ENCODE results near the gene GFOD1.
A peak's percentile ranks its signal among the peaks of the same experiment; 100 is the strongest.

GFOD1 gene

DNA sequence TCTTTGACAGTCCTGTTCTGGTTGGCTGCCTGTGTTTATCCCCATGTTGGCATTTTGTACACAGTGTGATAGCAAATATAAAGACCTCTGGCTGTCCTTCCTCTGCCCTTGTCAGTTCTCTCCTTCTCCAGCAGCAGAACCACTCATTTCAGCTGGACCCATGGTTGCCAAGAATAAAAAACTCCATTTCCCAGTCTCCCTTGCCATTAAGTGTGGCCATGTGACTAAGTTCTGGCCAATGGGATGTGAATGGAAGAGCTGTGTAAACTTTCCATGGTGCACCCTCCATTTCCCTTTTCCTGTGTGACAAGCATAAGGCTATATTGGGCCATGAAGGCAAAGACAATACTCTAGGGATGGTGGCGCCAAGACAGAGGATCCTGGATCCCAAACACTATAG is 80.6 kb downstream of the GFOD1 start:
- TF ChIP-seq YY1 (IDR thresholded peaks at IDR 0.05; ENCODE audit: low read depth) (peak; percentile 77), ZBTB7A (IDR thresholded peaks at IDR 0.05; ENCODE audit: low read depth) (no peak), RAD21 (IDR thresholded peaks at IDR 0.05; ENCODE audit: low read depth) (no peak), EGR1 (IDR thresholded peaks at IDR 0.05) (no peak), TEAD4 (IDR thresholded peaks at IDR 0.05) (no peak), TAF1 (IDR thresholded peaks at IDR 0.05; ENCODE audit: low read depth) (no peak), EP300 (IDR thresholded peaks at IDR 0.05; ENCODE audit: borderline replicate concordance) (no peak), FOXM1 (IDR thresholded peaks at IDR 0.05; ENCODE audit: borderline replicate concordance, low read depth) (no peak)
- TF ChIP-seq, protein P1, sequence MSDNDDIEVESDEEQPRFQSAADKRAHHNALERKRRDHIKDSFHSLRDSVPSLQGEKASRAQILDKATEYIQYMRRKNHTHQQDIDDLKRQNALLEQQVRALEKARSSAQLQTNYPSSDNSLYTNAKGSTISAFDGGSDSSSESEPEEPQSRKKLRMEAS (IDR thresholded peaks at IDR 0.05) = no peak
- TF ChIP-seq, protein P2, sequence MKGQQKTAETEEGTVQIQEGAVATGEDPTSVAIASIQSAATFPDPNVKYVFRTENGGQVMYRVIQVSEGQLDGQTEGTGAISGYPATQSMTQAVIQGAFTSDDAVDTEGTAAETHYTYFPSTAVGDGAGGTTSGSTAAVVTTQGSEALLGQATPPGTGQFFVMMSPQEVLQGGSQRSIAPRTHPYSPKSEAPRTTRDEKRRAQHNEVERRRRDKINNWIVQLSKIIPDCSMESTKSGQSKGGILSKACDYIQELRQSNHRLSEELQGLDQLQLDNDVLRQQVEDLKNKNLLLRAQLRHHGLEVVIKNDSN (IDR thresholded peaks at IDR 0.05) = peak; percentile 96

DNA sequence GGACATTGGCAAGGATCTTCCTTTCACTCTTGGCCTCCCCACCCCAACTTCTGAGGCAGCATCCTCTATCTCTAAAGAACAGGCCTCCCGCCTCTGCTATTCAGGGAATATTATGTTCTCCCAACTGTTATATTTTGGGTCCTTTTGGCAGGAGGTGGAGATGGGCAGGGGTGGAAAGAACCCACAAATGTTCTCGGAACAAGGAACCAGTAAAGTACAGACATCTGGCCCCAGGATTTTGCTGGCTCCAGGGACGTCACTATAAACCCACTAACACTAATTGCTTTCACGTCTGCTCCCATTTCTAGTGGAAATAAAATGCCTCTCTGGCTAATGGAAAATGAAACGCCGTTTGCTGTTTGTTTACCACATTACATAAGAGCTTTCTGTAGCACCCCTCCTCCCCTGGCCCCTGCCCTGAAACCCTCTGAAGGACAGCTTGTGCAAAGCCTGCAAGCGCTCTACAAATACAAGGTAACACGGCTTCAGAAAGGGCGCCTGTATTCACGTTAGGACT is 81.4 kb downstream of the GFOD1 start:
- TF ChIP-seq, protein P1 (IDR thresholded peaks at IDR 0.05) = no peak
- TF ChIP-seq TEAD4 (IDR thresholded peaks at IDR 0.05) (no peak), CEBPB (IDR thresholded peaks at IDR 0.05) (no peak), FOXM1 (IDR thresholded peaks at IDR 0.05; ENCODE audit: borderline replicate concordance, low read depth) (no peak), NFIC (IDR thresholded peaks at IDR 0.05) (no peak), ZBTB7A (IDR thresholded peaks at IDR 0.05; ENCODE audit: low read depth) (no peak), EGR1 (IDR thresholded peaks at IDR 0.05) (no peak)
- TF ChIP-seq, protein P2 (IDR thresholded peaks at IDR 0.05) = no peak
- TF ChIP-seq, protein P3, sequence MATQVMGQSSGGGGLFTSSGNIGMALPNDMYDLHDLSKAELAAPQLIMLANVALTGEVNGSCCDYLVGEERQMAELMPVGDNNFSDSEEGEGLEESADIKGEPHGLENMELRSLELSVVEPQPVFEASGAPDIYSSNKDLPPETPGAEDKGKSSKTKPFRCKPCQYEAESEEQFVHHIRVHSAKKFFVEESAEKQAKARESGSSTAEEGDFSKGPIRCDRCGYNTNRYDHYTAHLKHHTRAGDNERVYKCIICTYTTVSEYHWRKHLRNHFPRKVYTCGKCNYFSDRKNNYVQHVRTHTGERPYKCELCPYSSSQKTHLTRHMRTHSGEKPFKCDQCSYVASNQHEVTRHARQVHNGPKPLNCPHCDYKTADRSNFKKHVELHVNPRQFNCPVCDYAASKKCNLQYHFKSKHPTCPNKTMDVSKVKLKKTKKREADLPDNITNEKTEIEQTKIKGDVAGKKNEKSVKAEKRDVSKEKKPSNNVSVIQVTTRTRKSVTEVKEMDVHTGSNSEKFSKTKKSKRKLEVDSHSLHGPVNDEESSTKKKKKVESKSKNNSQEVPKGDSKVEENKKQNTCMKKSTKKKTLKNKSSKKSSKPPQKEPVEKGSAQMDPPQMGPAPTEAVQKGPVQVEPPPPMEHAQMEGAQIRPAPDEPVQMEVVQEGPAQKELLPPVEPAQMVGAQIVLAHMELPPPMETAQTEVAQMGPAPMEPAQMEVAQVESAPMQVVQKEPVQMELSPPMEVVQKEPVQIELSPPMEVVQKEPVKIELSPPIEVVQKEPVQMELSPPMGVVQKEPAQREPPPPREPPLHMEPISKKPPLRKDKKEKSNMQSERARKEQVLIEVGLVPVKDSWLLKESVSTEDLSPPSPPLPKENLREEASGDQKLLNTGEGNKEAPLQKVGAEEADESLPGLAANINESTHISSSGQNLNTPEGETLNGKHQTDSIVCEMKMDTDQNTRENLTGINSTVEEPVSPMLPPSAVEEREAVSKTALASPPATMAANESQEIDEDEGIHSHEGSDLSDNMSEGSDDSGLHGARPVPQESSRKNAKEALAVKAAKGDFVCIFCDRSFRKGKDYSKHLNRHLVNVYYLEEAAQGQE (IDR thresholded peaks at IDR 0.05; ENCODE audit: low read depth) = no peak

DNA sequence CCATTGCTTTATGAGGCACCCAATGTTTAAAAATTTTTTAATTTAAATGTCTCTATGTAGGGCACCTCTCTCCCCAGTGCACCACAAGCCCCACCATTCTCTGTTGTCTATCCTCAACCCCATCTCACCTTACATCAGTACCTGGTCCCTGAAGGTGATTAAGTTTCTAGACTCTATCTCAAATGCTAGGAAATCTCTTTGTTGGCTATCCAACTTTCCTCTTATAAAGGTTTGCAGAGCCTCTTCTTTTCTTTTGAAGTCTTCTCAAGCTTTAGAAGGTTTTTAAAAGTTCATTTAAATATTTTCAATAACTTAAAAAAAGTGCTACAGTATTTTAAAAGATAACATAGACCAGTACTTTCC is 82.5 kb downstream of the GFOD1 start:
- no peak for TF ChIP-seq CREB1 (IDR thresholded peaks at IDR 0.05; ENCODE audit: low read depth)

DNA sequence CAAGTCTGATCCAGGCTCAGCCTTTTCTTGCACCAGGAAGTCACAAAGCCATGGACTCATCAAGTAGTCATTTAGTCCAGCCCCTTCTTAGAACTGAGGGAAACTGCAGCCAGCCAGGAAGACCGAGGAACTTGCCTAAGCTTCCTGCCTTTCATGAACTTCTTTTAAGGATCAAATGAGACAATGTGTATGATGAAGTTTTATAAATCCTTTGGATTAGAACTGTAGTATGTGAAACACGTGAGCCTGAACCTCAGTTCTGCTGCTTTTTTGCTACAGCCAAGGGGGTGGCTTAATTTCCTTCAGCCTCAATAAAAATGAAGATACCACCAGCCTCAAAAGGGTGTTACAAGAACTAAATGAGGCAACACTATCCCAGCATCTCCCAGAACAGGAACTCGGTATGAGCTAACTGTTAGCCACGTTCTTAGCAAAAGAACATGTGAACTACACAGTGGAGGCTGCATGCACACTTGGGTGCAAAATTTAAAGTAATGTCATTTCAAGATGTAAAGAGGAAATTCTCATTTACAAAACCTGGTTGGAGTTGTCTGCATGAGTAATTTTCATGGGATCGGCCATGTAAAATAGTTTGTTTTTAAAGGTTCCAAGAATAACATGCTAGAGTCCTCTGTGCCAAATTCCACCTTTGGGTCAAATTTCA is 83.0 kb downstream of the GFOD1 start:
- peak; percentile 89 for TF ChIP-seq NFIC (IDR thresholded peaks at IDR 0.05)
- TF ChIP-seq EGR1 (IDR thresholded peaks at IDR 0.05) = no peak
- peak; percentile 9; the same call in 1 of the 2 replicates for TF ChIP-seq RAD21 (IDR thresholded peaks at IDR 0.05; ENCODE audit: low read depth)
- peak; percentile 41; the same call in 1 of the 2 replicates for TF ChIP-seq TCF12 (IDR thresholded peaks at IDR 0.05; ENCODE audit: low read depth)
- TF ChIP-seq ZBTB7A (IDR thresholded peaks at IDR 0.05; ENCODE audit: low read depth) = no peak
- TF ChIP-seq, protein P2 (IDR thresholded peaks at IDR 0.05) = no peak
- TF ChIP-seq, protein P3 (IDR thresholded peaks at IDR 0.05; ENCODE audit: low read depth) = no peak
- TF ChIP-seq, protein P1 (IDR thresholded peaks at IDR 0.05) = peak; percentile 60; the same call in 1 of the 2 replicates
- no peak for TF ChIP-seq CREB1 (IDR thresholded peaks at IDR 0.05; ENCODE audit: low read depth)
- no peak for TF ChIP-seq YY1 (IDR thresholded peaks at IDR 0.05; ENCODE audit: low read depth)
- peak; percentile 66; the same call in 1 of the 2 replicates for TF ChIP-seq FOXM1 (IDR thresholded peaks at IDR 0.05; ENCODE audit: borderline replicate concordance, low read depth)
- peak; percentile 67 for TF ChIP-seq TEAD4 (IDR thresholded peaks at IDR 0.05)
- peak; percentile 68; the same call in 1 of the 2 replicates for TF ChIP-seq EP300 (IDR thresholded peaks at IDR 0.05; ENCODE audit: borderline replicate concordance)
- TF ChIP-seq TAF1 (IDR thresholded peaks at IDR 0.05; ENCODE audit: low read depth) = no peak
- no peak; the same call in 1 of the 2 replicates for TF ChIP-seq CEBPB (IDR thresholded peaks at IDR 0.05)

DNA sequence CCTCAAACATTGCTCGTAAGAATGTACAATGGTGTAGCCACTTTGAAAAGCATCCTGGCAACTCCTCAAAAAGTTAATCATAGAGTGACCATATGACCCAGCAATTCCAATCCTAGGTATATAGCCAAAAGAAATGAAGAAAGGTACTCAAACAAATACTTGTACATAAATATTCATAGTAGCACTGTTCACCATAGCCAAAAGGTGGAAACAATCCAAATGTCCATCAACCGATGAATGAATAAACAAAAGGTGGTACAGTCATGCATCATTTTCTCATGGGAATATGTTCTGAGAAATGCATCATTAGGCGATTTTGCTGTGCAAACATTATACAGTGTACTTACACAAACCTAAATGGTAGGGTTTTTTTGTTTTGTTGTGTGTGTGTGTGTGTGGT is 84.7 kb downstream of the GFOD1 start:
- TF ChIP-seq RAD21 (IDR thresholded peaks at IDR 0.05; ENCODE audit: low read depth) = no peak
- no peak for TF ChIP-seq FOXM1 (IDR thresholded peaks at IDR 0.05; ENCODE audit: borderline replicate concordance, low read depth)
- TF ChIP-seq CEBPB (IDR thresholded peaks at IDR 0.05) = no peak
- TF ChIP-seq YY1 (IDR thresholded peaks at IDR 0.05; ENCODE audit: low read depth) = no peak
- no peak for TF ChIP-seq EGR1 (IDR thresholded peaks at IDR 0.05)
- TF ChIP-seq, protein P2 (IDR thresholded peaks at IDR 0.05) = no peak
- no peak for TF ChIP-seq EP300 (IDR thresholded peaks at IDR 0.05; ENCODE audit: borderline replicate concordance)
- TF ChIP-seq TEAD4 (IDR thresholded peaks at IDR 0.05) = no peak
- no peak for TF ChIP-seq ZBTB7A (IDR thresholded peaks at IDR 0.05; ENCODE audit: low read depth)
- TF ChIP-seq, protein P3 (IDR thresholded peaks at IDR 0.05; ENCODE audit: low read depth) = no peak
- TF ChIP-seq CREB1 (IDR thresholded peaks at IDR 0.05; ENCODE audit: low read depth) = no peak
- TF ChIP-seq, protein P1 (IDR thresholded peaks at IDR 0.05) = no peak
- TF ChIP-seq TAF1 (IDR thresholded peaks at IDR 0.05; ENCODE audit: low read depth) = no peak
- TF ChIP-seq NFIC (IDR thresholded peaks at IDR 0.05) = no peak
- TF ChIP-seq TCF12 (IDR thresholded peaks at IDR 0.05; ENCODE audit: low read depth) = no peak
